NCI-H2171 (cell line): ENCODE measurements around the gene CSF2RB.

Experiments
- DNase-seq: peaks from one replicate; lab custom pipeline; 2025; lab: John Stamatoyannopoulos, UW

Gene CSF2RB

GRCh38 chr22:36921309-36922104 is 8.1 kb downstream of the CSF2RB start:
- no peak for DNase-seq

GRCh38 chr22:36922105-36922608 is 8.7 kb downstream of the CSF2RB start:
- DNase-seq: no peak

DNA sequence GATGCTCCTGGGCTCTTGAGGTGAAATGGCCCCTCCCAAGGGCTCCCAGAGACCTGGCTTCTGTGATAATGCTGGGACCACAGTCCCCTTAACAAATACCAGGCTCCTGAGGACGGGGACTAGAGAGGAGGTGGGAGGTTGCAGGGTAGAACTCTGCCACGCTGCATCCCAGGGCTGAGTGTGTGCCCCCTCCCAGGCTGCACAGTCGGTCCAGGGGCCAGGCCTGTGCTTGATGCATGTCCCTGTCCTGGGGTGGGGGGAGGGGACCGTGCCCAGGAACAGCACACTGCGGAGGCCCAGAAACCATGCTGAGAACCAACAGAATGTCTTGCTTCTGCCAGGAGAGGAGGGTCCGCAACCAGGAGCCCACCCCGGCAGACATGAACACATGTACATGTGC is 9.3 kb downstream of the CSF2RB start:
- DNase-seq: no peak

DNA sequence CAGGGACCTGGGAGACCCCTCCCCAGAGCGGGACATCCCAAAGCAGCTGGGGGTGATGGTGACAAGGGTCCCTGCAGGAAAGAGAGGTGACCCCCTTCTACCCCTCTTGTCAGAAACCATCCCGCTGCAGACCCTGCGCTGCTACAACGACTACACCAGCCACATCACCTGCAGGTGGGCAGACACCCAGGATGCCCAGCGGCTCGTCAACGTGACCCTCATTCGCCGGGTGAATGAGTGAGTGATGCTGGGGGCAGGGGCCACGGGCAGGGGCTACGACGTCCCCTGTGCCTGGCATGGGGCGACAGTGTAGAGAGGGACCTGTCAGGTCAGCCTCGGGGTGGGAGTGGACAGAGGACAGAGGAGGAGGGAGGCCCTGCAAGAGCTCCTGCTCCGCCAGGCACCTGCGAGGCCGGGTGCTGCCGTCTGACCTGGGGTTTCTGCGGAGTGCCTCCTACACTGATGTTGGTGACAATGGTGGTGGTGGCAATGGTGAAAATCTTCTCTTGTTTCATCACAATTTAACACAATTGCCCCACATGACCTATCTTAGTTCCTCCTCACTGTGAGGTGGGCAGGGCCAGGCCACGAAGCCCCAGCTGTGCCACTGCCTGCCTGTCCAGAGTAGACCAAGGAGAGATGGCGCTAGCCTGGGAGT is 9.8 kb downstream of the CSF2RB start:
- DNase-seq: no peak

DNA sequence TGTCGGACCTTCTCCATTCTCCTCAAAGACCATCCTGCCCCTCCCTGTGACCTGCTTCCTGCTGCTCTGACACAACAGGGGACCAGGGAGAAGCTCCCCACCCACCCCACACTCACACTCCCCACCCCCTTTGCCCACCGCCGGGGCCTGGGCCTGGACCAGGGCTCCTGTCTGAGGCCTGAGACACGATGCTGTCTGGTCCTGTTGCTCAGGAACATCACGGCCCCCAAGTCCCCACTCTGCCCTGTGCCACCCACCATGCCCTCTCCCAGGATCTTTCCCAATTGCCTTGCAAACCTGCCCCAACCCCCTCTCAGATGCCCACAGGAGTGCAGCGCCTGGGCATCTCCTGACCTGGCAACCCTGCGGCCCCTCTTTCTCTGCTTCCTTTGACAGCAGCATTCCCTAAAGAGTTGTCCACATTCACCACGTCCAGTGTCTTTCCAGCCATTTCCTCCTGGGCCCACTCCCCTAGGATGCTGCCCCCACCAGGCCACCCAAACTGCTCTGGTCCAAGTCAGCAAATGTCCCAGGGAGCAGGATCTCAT is 10.8 kb downstream of the CSF2RB start:
- DNase-seq: no peak

GRCh38 chr22:36925388-36926290 is 12.2 kb downstream of the CSF2RB start:
- DNase-seq: no peak

DNA sequence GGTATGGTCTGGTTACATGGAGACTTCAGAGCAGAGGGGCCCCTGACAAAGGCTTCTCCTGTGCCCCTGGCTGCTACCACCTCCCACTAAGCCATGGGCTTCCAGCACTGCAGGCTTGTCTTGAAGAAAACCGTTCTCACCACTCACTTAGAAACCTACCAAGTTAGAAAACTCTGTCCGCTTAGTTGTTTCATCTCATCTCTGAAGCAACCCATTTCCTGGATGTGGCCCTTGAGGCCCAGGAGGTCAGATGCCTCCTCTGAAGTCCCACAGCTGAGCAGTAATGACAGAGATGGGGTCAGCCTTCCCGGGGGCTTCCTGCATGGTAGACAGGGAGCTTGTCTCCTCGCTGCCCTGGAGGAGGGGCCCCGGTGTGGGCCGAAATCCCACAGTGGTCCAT is 12.9 kb downstream of the CSF2RB start:
- no peak for DNase-seq

DNA sequence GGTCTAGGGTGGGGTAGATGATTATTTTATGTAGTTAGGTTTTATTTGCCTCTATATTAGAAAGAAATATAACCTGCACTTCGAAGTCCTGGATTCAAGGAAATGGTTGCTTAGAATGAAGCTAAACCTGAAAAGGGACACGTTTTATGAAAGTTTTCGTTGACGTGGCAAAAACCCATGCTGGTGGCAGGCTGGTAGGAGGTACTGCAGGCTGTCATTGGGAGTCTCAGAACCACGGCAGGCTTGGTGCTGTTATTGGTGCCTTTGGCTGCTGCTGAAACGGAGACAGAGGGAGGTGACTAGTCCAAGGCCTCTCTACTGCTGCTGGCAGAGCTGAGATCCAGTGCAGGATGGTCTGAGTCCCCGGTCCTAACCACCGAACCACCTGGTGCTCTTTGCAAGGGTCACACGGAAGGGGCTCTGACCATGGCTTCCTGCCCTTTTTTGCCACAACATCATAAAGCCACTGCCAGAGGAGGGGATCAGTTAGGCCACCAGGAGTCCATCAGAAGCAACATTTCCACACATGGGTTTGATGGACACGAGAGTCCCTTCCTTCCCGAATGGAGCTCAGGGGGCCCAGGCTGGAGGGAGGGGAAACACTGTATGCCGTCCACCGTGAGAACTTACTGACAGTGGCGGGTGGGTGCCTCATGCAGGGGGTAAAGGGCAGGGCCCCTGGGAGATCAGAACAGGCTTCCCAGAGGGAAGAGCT is 13.4 kb downstream of the CSF2RB start:
- no peak for DNase-seq

GRCh38 chr22:36927671-36928070 is 14.2 kb downstream of the CSF2RB start:
- no peak for DNase-seq

DNA sequence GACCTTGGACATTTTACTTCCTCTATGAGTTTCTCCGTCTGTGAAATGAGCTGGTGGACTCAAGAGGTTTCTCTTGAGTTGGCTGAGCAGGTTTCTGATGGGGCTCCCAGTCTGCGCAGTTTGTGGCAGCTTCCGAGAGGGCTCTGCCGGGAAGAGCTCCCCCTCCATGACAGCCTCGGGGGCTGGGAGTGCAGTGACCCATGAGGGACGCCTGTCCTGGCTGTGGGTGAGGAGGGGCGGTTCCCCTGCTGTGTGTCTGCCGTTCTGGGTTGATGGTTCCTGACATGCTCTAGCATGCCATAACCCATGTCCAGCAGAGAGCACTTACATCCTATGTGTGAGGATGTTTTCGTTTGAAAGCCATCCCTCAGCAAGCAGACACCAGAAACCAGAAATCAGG is 14.8 kb downstream of the CSF2RB start:
- no peak for DNase-seq

DNA sequence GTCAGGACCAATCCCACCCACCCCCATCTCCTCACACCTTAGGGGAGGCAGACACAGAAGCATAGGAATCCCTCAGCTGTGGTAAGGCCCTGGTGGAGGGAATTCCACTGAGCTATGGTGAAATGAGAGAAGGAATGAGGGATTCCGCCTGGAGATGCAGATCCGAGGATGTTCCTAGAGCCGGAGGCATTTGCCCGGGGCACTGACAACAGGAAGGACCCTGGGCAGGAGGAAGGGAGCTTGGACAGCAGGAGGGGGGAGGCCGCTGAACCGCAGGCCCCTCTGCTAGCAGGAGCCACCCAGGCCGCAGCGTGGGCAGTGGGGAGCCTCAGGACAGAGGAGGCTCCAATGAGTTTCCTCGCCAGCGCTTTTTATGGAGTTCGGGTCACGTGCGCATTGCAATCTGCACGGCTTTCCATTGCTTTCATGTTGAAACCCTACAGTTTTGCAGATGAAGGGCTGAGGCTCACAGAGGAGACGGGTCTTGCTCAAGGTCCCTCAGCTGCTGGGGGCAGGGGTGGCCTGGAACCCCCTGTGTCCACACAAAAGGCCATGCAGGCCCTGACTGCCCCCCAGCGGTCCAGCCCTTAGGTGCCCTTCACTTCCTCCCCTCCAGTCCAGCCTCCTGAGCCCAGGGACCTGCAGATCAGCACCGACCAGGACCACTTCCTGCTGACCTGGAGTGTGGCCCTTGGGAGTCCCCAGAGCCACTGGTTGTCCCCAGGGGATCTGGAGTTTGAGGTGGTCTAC is 15.5 kb downstream of the CSF2RB start:
- no peak for DNase-seq

DNA sequence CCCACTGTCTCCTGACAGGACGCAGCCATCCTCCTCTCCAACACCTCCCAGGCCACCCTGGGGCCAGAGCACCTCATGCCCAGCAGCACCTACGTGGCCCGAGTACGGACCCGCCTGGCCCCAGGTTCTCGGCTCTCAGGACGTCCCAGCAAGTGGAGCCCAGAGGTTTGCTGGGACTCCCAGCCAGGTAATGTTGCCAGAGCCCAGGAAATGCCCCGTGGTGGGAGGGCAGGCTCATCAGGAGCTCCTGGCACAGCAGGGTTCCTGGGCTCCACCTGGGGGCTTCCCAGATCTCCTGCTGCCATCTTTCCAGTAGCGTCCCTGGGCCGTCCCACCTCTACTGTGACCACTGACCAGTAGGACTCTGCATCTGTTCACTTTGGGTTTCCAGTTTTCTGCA is 16.2 kb downstream of the CSF2RB start:
- DNase-seq: no peak

GRCh38 chr22:36930041-36930935 is 16.9 kb downstream of the CSF2RB start:
- no peak for DNase-seq

DNA sequence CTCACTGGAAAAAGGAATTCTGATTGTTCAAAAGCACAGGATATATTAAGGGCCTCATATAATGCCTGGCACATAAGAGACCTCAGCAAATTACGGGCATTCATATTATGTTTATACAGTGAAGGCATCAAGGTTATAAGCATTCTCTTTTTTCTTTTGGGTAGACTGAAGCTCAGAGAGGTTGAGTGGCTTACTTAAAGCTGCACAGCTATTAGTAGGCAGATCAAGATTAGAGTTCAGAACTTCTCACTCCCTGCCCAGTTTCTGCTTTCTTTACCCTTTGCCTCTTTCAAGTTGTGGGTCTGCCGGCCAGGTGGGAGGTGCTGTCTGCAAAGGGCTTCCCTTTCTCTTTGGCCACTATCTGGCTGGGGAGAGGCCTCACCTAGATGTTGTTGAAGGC is 18.0 kb downstream of the CSF2RB start:
- no peak for DNase-seq

DNA sequence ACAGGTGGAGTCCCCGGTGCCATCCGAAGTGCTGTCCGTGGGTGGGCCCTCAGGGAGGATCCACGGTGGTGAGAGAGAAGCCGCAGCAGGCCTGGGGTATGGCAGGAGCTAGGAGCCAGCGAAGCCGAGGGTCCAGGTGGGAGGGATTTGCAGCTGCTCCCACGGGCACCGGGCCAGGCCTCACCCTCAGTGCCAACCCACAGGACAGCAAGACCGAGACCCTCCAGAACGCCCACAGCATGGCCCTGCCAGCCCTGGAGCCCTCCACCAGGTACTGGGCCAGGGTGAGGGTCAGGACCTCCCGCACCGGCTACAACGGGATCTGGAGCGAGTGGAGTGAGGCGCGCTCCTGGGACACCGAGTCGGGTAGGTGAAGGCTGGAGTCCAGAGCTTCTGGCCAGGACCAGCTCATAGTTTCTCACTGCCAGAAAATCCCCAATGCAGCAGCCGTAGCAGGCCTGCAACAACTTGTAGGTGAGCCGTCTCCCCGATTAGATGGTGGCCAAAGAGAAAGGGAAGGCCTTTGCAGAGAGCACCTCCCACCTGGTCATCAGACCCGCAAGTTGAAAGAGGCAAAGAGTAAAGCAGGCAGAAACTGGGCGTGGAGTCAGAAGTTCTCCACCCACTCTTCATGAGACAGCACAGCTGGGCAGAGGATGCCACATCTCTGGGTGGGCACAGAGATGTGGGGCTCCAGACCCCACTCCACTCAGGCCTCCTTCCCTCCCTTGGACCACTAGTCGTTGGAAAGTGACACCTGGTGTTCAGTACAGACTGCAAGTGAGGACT is 20.4 kb downstream of the CSF2RB start:
- no peak for DNase-seq

DNA sequence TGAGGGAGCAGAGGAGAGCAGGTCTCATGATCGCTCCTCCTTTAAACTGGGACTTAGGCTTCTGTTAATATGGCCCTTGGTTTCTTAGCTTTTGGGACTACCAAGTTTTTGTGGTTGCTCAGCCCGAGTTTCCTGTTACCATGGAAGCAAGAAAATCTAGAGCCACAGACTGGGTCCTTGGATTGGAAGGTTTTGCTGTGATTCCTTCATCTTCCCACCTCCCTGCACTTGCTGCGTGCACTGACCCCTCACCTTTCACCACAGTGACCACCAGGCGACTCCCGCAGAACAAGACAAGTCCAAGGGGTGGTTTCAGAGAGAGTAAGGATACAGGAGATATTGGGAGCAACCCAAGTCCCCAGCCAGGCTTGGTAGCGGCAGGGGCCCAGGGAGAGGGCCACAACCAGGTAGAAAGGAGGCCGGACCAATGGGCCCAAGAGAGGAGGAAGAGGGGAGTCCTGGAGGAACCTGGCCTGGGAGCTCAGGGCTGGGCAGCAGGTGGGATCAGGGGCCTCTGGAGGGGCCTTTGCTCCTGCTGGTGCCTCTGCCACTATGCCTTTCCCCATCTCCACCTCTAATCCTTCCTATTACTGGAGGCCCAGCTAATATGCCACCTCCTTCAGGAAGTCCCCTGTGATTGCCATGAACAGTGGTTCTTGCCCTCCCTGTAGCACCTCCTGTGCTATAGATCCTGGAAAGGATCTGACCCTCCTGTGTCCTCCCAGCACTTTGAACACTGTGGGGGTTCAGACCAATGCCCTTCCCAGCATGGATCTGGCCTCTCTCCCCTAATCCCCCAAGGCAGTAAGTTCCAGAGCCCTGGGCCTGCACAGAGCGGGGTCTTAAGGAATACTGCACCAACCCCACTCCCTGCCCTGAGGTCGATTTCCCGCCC is 21.2 kb downstream of the CSF2RB start:
- no peak for DNase-seq

DNA sequence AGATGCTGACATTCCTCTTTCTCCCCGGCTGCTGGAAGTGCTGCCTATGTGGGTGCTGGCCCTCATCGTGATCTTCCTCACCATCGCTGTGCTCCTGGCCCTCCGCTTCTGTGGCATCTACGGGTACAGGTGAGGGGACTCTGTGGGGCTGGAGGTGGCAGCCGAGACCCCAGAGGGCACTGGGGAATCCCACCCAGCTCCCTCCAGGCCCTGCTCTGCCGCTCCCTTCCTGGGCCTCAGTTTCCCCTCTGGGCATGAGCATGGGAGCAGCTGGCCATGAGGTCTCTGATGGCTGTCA is 21.8 kb downstream of the CSF2RB start:
- DNase-seq: no peak

GRCh38 chr22:36935694-36936093 is 22.3 kb downstream of the CSF2RB start:
- DNase-seq: no peak
